CD14-positive monocyte (primary cell): ENCODE data around the gene MAD1L1. TPM values are rescaled to one million over a fixed set of nuclear protein-coding genes. Genes with fewer than 3 reads are reported as not detected.

Source experiments
- DNase-seq, 3 donors: peaks; one replicate each; pipeline ENCODE4 v3.0.0-alpha.2; 2011 to 2022
- H2AFZ ChIP-seq: 2 replicates; pipeline ENCODE4 v1.6.0; 2012; ENCODE audit warnings: mild to moderate bottlenecking, low read depth, low read length, inconsistent platforms; ENCODE audit not compliant: insufficient read depth, poor library complexity, severe bottlenecking
- H3K27ac ChIP-seq, 2 donors: 1 replicate in 1 of 2; 2 replicates in 1 of 2; pipeline ENCODE4 v1.5.1; 2012 to 2013; ENCODE audit warnings: low read length in 2 of 2, control low read depth in 1 of 2, inconsistent platforms in 1 of 2, low read depth in 1 of 2, mild to moderate bottlenecking in 1 of 2
- H3K27me3 ChIP-seq, 2 donors: one replicate each; pipeline versions ENCODE4 v1.6.0 to v1.6.1; 2011 to 2013; ENCODE audit warnings: low read length in 2 of 2; ENCODE audit not compliant: control insufficient read depth in 2 of 2, insufficient read depth in 2 of 2
- H3K36me3 ChIP-seq, 2 donors: replicated peaks in 1 of 2; 1 replicate in 1 of 2; 2 replicates in 1 of 2; pipeline versions ENCODE4 v1.5.1 to v1.6.1; 2012 to 2013; ENCODE audit warnings: low read length in 2 of 2, control low read depth in 1 of 2, inconsistent platforms in 1 of 2, mild to moderate bottlenecking in 1 of 2; ENCODE audit not compliant: insufficient read depth in 2 of 2, control insufficient read depth in 1 of 2
- H3K4me1 ChIP-seq, 2 donors: 1 replicate in 1 of 2; 2 replicates in 1 of 2; pipeline versions ENCODE4 v1.5.1 to v1.6.1; 2012 to 2013; ENCODE audit warnings: low read length in 2 of 2, control low read depth in 1 of 2, inconsistent platforms in 1 of 2, mild to moderate bottlenecking in 1 of 2, moderate library complexity in 1 of 2; ENCODE audit not compliant: insufficient read depth in 2 of 2, control insufficient read depth in 1 of 2
- H3K4me2 ChIP-seq: replicated peaks from 2 replicates; pipeline ENCODE3; 2012; ENCODE audit warnings: low read length, moderate library complexity, mild to moderate bottlenecking; ENCODE audit not compliant: poor library complexity, severe bottlenecking; ENCODE audit errors: extremely low read depth
- H3K4me3 ChIP-seq, 3 experiments: fragments of 200-600 bp in 1 of 3; sonication (generic) in 1 of 3; replicated peaks in 1 of 3; 1 replicate in 2 of 3; 2 replicates in 1 of 3; pipeline ENCODE4 v1.5.1; 2011 to 2013; ENCODE audit warnings: low read length in 3 of 3, mild to moderate bottlenecking in 3 of 3, control low read depth in 2 of 3, low read depth in 2 of 3, inconsistent platforms in 1 of 3, moderate library complexity in 1 of 3
- H3K79me2 ChIP-seq: 2 replicates; pipeline ENCODE4 v1.6.0; 2012; ENCODE audit warnings: mild to moderate bottlenecking, control low read depth, inconsistent platforms, low read length, moderate library complexity; ENCODE audit not compliant: insufficient read depth
- H3K9ac ChIP-seq: 2 replicates; pipeline ENCODE4 v1.6.0; 2017; ENCODE audit warnings: low read length, mild to moderate bottlenecking; ENCODE audit not compliant: insufficient read depth, poor library complexity, severe bottlenecking
- H3K9me3 ChIP-seq, 2 donors: replicated peaks in 1 of 2; 1 replicate in 1 of 2; 2 replicates in 1 of 2; pipeline versions ENCODE4 v1.5.1 to v1.6.1; 2012 to 2013; ENCODE audit warnings: low read length in 2 of 2, control low read depth in 1 of 2; ENCODE audit not compliant: control insufficient read depth in 1 of 2, insufficient read depth in 1 of 2
- H4K20me1 ChIP-seq: 2 replicates; pipeline ENCODE4 v1.6.0; 2012; ENCODE audit warnings: mild to moderate bottlenecking, low read length, control low read depth, moderate library complexity; ENCODE audit not compliant: insufficient read depth
- H3K27ac Mint-ChIP-seq, 7 donors: one replicate each; pipeline ENCODE4 v1.8.0; 2020; ENCODE audit warnings: mild to moderate bottlenecking in 7 of 7, mixed read lengths in 7 of 7, moderate library complexity in 6 of 7, inconsistent platforms in 2 of 7
- H3K27me3 Mint-ChIP-seq, 3 donors: one replicate each; pipeline ENCODE4 v1.8.0; 2021 to 2022; ENCODE audit warnings: low read depth in 3 of 3, mild to moderate bottlenecking in 3 of 3, mixed read lengths in 3 of 3, moderate library complexity in 3 of 3, inconsistent platforms in 1 of 3
- H3K36me3 Mint-ChIP-seq, 2 donors: one replicate each; pipeline ENCODE4 v1.8.0; 2020; ENCODE audit warnings: mixed read lengths in 2 of 2, inconsistent platforms in 1 of 2, mild to moderate bottlenecking in 1 of 2
- H3K4me1 Mint-ChIP-seq: one replicate; pipeline ENCODE4 v1.8.0; 2020; ENCODE audit warnings: mild to moderate bottlenecking, mixed read lengths
- H3K4me3 Mint-ChIP-seq, 2 donors: one replicate each; pipeline ENCODE4 v1.8.0; 2020; ENCODE audit warnings: mild to moderate bottlenecking in 2 of 2, mixed read lengths in 2 of 2, moderate library complexity in 1 of 2
- H3K9me3 Mint-ChIP-seq, 7 donors: one replicate each; pipeline ENCODE4 v1.8.0; 2020 to 2022; ENCODE audit warnings: mixed read lengths in 7 of 7, mild to moderate bottlenecking in 6 of 7, moderate library complexity in 6 of 7, inconsistent platforms in 2 of 7
- WGBS: methylation state at CpG from one replicate; pipeline ENCODE4 v1.1.5; 2013; ENCODE audit warnings: missing lambda C conversion rate; ENCODE audit not compliant: insufficient coverage; 5-methylcytosine and 5-hydroxymethylcytosine counted together
- intact Hi-C, 2 donors: fragments of 100-400 bp; cut with micrococcal nuclease; formaldehyde crosslinking; loops; one replicate each; pipeline versions ENCODE4 v1.15.0 to v1.15.1; 2023
- polyA plus RNA-seq, 3 donors: library from polyadenylated mRNA; depleted of rRNA in 1 of 3; unstranded in 2 of 3; stranded (reverse) in 1 of 3; fragments of 300-500 nt in 2 of 3; fragments of >200 nt in 1 of 3; fragmentation: Illumina TruSeq in 2 of 3; gene quantifications; 1 replicate in 2 of 3; 2 replicates in 1 of 3; pipeline ENCODE4 v1.2.3, GENCODE V29; 2012 to 2021
- TF ChIP-seq, protein P1 (sequence below): fragments of 200-600 bp; IDR thresholded peaks from one replicate; pipeline ENCODE4 v1.8.0; 2022; ENCODE audit warnings: antibody characterized with exemption, mild to moderate bottlenecking

Gene MAD1L1
- polyA plus RNA-seq, 3 donors = 22.0 to 39.4 (median 33.2) TPM

DNA sequence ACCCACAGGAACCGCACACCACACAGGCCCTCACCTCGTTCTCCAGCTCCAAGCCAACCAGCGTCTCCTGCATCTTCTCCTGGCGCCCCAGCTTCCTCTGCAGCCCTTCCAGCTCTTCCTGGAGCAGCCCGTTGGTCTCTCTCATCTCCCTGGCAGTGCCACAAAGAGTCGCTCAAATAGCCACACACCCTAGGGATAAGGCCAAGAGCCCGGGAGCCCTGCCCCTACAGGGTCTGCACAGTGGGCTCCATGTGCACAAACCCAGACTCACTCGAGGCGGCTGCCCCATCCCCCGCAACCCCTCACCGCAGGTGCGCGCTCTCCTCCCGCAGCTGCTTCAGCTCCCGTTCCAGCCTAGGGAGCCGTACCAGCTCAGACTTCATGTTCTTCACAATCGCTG lies 16.9 kb downstream of the MAD1L1 start:
- Mint-ChIP-seq H3K27ac (peak overlapping the region in 1 of 7 donors; percentile 36), H3K36me3 (peaks cover 93 to 98% of the 10 kb centered on the region in 2 donors), H3K27me3 (peaks cover 0 to 2% (median 0%) of the 10 kb centered on the region in 3 donors), H3K9me3 (peaks cover 0 to 7% (median 2%) of the 10 kb centered on the region in 7 donors), H3K4me3 (no peak overlapping the region), H3K4me1 (no peaks in the 10 kb centered on the region)
- Histone ChIP-seq H3K9ac (no peak overlapping the region), H3K9me3 (no peaks in the 10 kb centered on the region), H3K4me1 (no peaks in the 10 kb centered on the region), H3K36me3 (peaks cover 87 to 100% of the 10 kb centered on the region in 2 donors), H3K4me3 (no peak overlapping the region), H3K27ac (no peak overlapping the region), H4K20me1 (peaks cover 9% of the 10 kb centered on the region), H3K79me2 (no peaks in the 10 kb centered on the region), H3K27me3 (no peaks in the 10 kb centered on the region), H2AFZ (no peak overlapping the region), H3K4me2 (no peak overlapping the region)
- WGBS = 92% methylated on average over 16 of the region's 17 CpGs
- intact Hi-C loops = no loop called here
- TF ChIP-seq, protein P1, sequence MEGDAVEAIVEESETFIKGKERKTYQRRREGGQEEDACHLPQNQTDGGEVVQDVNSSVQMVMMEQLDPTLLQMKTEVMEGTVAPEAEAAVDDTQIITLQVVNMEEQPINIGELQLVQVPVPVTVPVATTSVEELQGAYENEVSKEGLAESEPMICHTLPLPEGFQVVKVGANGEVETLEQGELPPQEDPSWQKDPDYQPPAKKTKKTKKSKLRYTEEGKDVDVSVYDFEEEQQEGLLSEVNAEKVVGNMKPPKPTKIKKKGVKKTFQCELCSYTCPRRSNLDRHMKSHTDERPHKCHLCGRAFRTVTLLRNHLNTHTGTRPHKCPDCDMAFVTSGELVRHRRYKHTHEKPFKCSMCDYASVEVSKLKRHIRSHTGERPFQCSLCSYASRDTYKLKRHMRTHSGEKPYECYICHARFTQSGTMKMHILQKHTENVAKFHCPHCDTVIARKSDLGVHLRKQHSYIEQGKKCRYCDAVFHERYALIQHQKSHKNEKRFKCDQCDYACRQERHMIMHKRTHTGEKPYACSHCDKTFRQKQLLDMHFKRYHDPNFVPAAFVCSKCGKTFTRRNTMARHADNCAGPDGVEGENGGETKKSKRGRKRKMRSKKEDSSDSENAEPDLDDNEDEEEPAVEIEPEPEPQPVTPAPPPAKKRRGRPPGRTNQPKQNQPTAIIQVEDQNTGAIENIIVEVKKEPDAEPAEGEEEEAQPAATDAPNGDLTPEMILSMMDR = no peak
- DNase-seq = no peak

DNA sequence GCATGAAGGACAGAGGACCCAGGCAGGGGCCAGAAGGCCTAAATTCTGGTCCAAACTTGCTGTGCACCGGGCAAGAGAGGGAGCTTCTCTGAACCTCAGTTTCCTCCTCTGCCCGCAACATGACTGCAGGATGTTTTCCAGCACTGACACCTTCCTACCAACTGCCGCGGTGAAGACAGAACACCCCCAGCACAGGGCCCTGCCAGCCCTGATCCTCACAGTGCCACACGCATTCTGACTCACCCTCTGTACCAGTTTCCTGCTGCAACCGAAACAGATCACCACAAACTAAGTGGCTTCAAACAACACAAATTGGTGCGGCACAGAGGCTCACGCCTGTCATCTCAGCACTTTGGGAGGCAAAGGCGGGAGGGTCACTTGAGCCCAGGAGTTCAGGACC lies 18.1 kb downstream of the MAD1L1 start:
- Mint-ChIP-seq H3K4me3 (no peak overlapping the region), H3K27ac (peak overlapping the region in 3 of 7 donors; percentile 2 to 68 (median 15)), H3K9me3 (peaks cover 0 to 7% (median 2%) of the 10 kb centered on the region in 7 donors), H3K27me3 (peaks cover 0 to 2% (median 0%) of the 10 kb centered on the region in 3 donors), H3K4me1 (no peaks in the 10 kb centered on the region), H3K36me3 (peaks cover 92 to 98% of the 10 kb centered on the region in 2 donors)
- Histone ChIP-seq H3K27ac (no peak overlapping the region), H4K20me1 (peaks cover 2% of the 10 kb centered on the region), H3K4me3 (no peak overlapping the region), H3K79me2 (no peaks in the 10 kb centered on the region), H3K36me3 (peaks cover 84 to 98% of the 10 kb centered on the region in 2 donors), H3K9ac (no peak overlapping the region), H3K9me3 (no peaks in the 10 kb centered on the region), H3K4me1 (no peaks in the 10 kb centered on the region), H3K27me3 (no peaks in the 10 kb centered on the region), H2AFZ (no peak overlapping the region), H3K4me2 (no peak overlapping the region)
- TF ChIP-seq, protein P1 = no peak
- WGBS = 32% methylated on average over 5 of the region's 9 CpGs
- intact Hi-C loops = no loop called here
- no peak for DNase-seq
